ENCODE data around the gene PRR5L. TPM values are rescaled to one million over a fixed set of nuclear protein-coding genes. Genes with fewer than 3 reads are reported as not detected.

PRR5L gene
- total RNA-seq, 1 donor from 2014 or later = 14.7 TPM

DNA sequence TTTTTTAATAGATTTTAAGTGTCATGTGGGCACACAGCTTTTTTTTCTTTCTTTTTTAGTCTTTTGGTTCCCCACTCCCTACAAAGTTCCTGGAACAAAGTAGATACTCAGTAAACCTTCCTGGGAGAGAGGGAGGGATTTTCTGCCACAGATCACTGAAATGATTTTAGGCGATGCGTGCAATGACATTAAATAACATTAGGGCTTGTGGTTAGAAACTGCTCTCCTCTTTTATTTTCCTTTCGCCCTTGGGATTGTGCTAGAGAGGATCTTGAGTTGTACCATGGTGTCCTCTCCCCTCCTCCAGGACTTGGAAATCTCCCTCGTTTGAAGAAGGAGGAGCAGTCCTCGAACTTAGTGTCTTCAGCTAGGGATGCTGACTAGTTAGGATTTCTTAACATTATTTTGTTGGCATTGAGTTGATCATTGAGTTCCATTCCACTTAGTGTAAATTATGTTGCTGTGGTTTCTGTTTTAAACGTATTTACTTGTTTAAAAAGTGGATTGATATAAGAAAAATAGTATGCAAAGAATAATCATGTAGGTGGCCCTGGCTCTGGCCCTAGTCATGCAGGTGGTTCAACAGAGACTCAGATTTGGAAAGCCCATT, 125.6 kb downstream of the PRR5L start:
- Histone ChIP-seq H3K4me2 (no peak overlapping the region), H3K79me2 (ENCODE audit: low read depth) (no peaks in the 10 kb centered on the region), H3K4me1 (no peaks in the 10 kb centered on the region), H3F3A (ENCODE audit: low read depth) (no peaks in the 10 kb centered on the region), H4K20me1 (ENCODE audit: low read depth) (no peaks in the 10 kb centered on the region), H3K27me3 (no peaks in the 10 kb centered on the region), H3K9me3 (ENCODE audit: low read depth) (no peaks in the 10 kb centered on the region), H2AFZ (replicated peaks) (no peak overlapping the region), H3K27ac (no peak overlapping the region), H3K4me3 (no peak overlapping the region), H3K9ac (no peak overlapping the region), H3K36me3 (no peaks in the 10 kb centered on the region)
- Mint-ChIP-seq H3K4me1 (peaks cover 24% of the 10 kb centered on the region), H3K27ac (no peak overlapping the region), H3K27me3 (ENCODE audit: insufficient read depth, low read depth) (no peaks in the 10 kb centered on the region), H3K36me3 (peaks cover 41% of the 10 kb centered on the region), H3K4me3 (no peak overlapping the region), H3K9me3 (no peaks in the 10 kb centered on the region)
- TF ChIP-seq, protein P1, sequence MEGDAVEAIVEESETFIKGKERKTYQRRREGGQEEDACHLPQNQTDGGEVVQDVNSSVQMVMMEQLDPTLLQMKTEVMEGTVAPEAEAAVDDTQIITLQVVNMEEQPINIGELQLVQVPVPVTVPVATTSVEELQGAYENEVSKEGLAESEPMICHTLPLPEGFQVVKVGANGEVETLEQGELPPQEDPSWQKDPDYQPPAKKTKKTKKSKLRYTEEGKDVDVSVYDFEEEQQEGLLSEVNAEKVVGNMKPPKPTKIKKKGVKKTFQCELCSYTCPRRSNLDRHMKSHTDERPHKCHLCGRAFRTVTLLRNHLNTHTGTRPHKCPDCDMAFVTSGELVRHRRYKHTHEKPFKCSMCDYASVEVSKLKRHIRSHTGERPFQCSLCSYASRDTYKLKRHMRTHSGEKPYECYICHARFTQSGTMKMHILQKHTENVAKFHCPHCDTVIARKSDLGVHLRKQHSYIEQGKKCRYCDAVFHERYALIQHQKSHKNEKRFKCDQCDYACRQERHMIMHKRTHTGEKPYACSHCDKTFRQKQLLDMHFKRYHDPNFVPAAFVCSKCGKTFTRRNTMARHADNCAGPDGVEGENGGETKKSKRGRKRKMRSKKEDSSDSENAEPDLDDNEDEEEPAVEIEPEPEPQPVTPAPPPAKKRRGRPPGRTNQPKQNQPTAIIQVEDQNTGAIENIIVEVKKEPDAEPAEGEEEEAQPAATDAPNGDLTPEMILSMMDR (IDR thresholded peaks at IDR 0.05) = no peak
- TF ChIP-seq EZH2 (IDR thresholded peaks at IDR 0.05) = no peak
- no peak for TF ChIP-seq EZH2phosphoT487 (IDR thresholded peaks at IDR 0.05)
- no peak for DNase-seq (ENCODE audit: low spot score)

DNA sequence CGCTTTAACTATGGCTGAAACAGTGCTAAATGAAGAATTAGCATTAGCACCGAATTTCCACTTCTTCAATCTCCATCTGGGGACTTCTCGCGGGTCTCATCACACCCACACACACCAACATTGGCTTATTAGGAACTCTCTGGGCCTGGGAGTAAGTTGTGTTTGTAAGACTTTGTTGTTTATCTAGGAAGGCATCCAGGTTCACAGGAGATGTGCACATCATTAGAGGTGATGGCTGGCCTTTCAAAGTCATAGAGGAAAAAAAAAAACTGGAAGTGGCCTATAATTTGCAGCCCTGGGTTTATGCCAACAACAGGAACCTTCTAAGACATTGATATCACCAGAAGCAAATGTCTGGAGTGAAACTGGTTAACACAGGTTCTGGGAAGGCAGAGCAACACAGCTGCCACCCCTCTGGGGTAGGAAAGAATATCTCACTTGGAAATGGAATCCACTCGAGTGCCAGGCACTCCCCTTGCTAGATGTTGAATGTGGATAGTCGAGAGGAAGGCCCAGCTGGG, 129.5 kb downstream of the PRR5L start:
- no peaks in the 10 kb centered on the region for H3K36me3 ChIP-seq
- Mint-ChIP-seq H3K4me3 (no peak overlapping the region), H3K9me3 (no peaks in the 10 kb centered on the region), H3K36me3 (peaks cover 25% of the 10 kb centered on the region), H3K4me1 (peaks cover 15% of the 10 kb centered on the region), H3K27ac (no peak overlapping the region), H3K27me3 (ENCODE audit: insufficient read depth, low read depth) (no peaks in the 10 kb centered on the region)
- no peak for DNase-seq (ENCODE audit: low spot score)
- no peak overlapping the region for H3K4me3 ChIP-seq
- H3K27me3 ChIP-seq = no peaks in the 10 kb centered on the region
- TF ChIP-seq EZH2 (IDR thresholded peaks at IDR 0.05) (no peak), EZH2phosphoT487 (IDR thresholded peaks at IDR 0.05) (no peak)
- TF ChIP-seq, protein P1 (IDR thresholded peaks at IDR 0.05) = no peak
- no peaks in the 10 kb centered on the region for H3K4me1 ChIP-seq
- no peak overlapping the region for H3K27ac ChIP-seq
- no peak overlapping the region for H3K9ac ChIP-seq
- H3K9me3 ChIP-seq (ENCODE audit: low read depth) = no peaks in the 10 kb centered on the region
- H2AFZ ChIP-seq (replicated peaks) = no peak overlapping the region
- H3K4me2 ChIP-seq = no peak overlapping the region
- H4K20me1 ChIP-seq (ENCODE audit: low read depth) = no peaks in the 10 kb centered on the region
- H3F3A ChIP-seq (ENCODE audit: low read depth) = no peaks in the 10 kb centered on the region
- no peaks in the 10 kb centered on the region for H3K79me2 ChIP-seq (ENCODE audit: low read depth)

DNA sequence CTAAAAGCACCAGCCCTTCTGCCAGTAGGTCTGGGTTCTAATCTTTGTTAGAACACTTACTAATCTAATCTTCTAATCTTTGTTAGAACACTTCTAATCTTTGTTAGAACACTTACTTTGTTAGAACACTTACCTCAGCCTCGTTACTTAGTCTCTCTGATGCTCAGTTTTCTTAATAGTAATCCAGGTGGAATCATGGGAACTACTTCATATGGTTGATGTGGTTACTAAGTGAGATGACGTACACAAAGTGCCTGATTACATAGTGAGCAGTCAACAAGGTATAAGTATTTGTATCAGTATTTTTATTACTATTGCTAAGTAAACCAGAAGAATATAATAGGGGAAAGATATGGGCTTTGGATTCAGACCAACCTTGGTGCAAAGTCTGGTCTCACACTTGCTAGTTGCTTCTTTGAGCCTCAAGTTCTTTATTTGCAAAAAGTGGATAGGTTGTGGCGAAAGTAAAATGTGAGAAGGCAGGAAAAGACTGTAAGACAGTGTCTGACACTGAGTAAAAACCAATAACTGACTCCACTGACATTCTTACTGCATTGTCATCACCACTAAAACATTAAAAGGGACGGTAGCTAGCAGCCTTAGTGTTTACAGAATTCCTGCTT, 130.2 kb downstream of the PRR5L start:
- Histone ChIP-seq H4K20me1 (ENCODE audit: low read depth) (no peaks in the 10 kb centered on the region), H3K9ac (no peak overlapping the region), H3K27ac (no peak overlapping the region), H3K4me2 (no peak overlapping the region), H3K4me1 (no peaks in the 10 kb centered on the region), H3K36me3 (no peaks in the 10 kb centered on the region), H3K9me3 (ENCODE audit: low read depth) (no peaks in the 10 kb centered on the region), H3F3A (ENCODE audit: low read depth) (no peaks in the 10 kb centered on the region), H3K27me3 (no peaks in the 10 kb centered on the region), H3K79me2 (ENCODE audit: low read depth) (no peaks in the 10 kb centered on the region), H2AFZ (replicated peaks) (no peak overlapping the region), H3K4me3 (no peak overlapping the region)
- no peak overlapping the region for H3K4me3 Mint-ChIP-seq
- H3K4me1 Mint-ChIP-seq = peaks cover 8% of the 10 kb centered on the region
- H3K27ac Mint-ChIP-seq = no peak overlapping the region
- TF ChIP-seq EZH2 (IDR thresholded peaks at IDR 0.05) (no peak), EZH2phosphoT487 (IDR thresholded peaks at IDR 0.05) (no peak)
- TF ChIP-seq, protein P1 (IDR thresholded peaks at IDR 0.05) = no peak
- H3K36me3 Mint-ChIP-seq = peaks cover 26% of the 10 kb centered on the region
- no peaks in the 10 kb centered on the region for H3K9me3 Mint-ChIP-seq
- no peak for DNase-seq (ENCODE audit: low spot score)
- no peaks in the 10 kb centered on the region for H3K27me3 Mint-ChIP-seq (ENCODE audit: insufficient read depth, low read depth)

Data from neural progenitor cell (in vitro differentiated cells).